Progenitor cell of endocrine pancreas (in vitro differentiated cells): ENCODE results near the gene STIM1. TPM values are rescaled to one million over a fixed set of nuclear protein-coding genes. Genes with fewer than 3 reads are reported as not detected.

Experiments used
- DNase-seq: peaks from one replicate; pipeline ENCODE4 v3.0.0; 2021; ENCODE audit warnings: low spot score; ENCODE audit not compliant: unreplicated experiment
- H3K27ac Mint-ChIP-seq: 2 replicates; pipeline ENCODE4 v1.8.0; 2021; ENCODE audit warnings: mild to moderate bottlenecking, moderate library complexity, mixed read lengths
- H3K27me3 Mint-ChIP-seq: 2 replicates; pipeline ENCODE4 v1.8.0; 2021; ENCODE audit warnings: mixed read lengths
- H3K36me3 Mint-ChIP-seq: 2 replicates; pipeline ENCODE4 v1.8.0; 2022; ENCODE audit warnings: mixed read lengths; ENCODE audit not compliant: insufficient read depth
- H3K4me1 Mint-ChIP-seq: 2 replicates; pipeline ENCODE4 v1.8.0; 2021; ENCODE audit warnings: low read depth, mixed read lengths
- H3K4me3 Mint-ChIP-seq: 2 replicates; pipeline ENCODE4 v1.8.0; 2021; ENCODE audit warnings: low read depth, mild to moderate bottlenecking, moderate library complexity, mixed read lengths
- H3K9me3 Mint-ChIP-seq: 2 replicates; pipeline ENCODE4 v1.8.0; 2021; ENCODE audit warnings: low read depth, mixed read lengths
- CTCF ChIP-seq: fragments of 200-600 bp; sonication (generic); IDR thresholded peaks from one replicate; pipeline ENCODE4 v1.5.0; 2021; ENCODE audit warnings: antibody characterized with exemption, mild to moderate bottlenecking; ENCODE audit not compliant: unreplicated experiment
- total RNA-seq: library from RNA; stranded (reverse); gene quantifications from 2 replicates; pipeline ENCODE4 v1.2.1, GENCODE V29; 2021

Gene STIM1
- total RNA-seq, 1 donor from 2014 or later = 27.2 TPM

GRCh38 chr11:3962406-3962840, 107.0 kb downstream of the STIM1 start:
- no peak overlapping the region for H3K27ac Mint-ChIP-seq
- H3K36me3 Mint-ChIP-seq = no peaks in the 10 kb centered on the region
- TF ChIP-seq CTCF = no peak
- H3K4me1 Mint-ChIP-seq = peaks cover 5% of the 10 kb centered on the region
- no peaks in the 10 kb centered on the region for H3K27me3 Mint-ChIP-seq
- H3K4me3 Mint-ChIP-seq = no peak overlapping the region
- H3K9me3 Mint-ChIP-seq = no peaks in the 10 kb centered on the region
- no peak for DNase-seq

- H3K27ac Mint-ChIP-seq = no peak overlapping the region
- H3K4me1 Mint-ChIP-seq = peaks cover 5% of the 10 kb centered on the region
- H3K36me3 Mint-ChIP-seq = no peaks in the 10 kb centered on the region
- no peaks in the 10 kb centered on the region for H3K27me3 Mint-ChIP-seq
- no peak for DNase-seq
- H3K4me3 Mint-ChIP-seq = no peak overlapping the region
- TF ChIP-seq CTCF = no peak
- no peaks in the 10 kb centered on the region for H3K9me3 Mint-ChIP-seq
These were observed 108.6 kb downstream of the STIM1 start for GRCh38 chr11:3964056-3964455.

GRCh38 chr11:3964935-3965604, 109.6 kb downstream of the STIM1 start:
- no peak for TF ChIP-seq CTCF
- Mint-ChIP-seq H3K4me3 (no peak overlapping the region), H3K27ac (no peak overlapping the region), H3K27me3 (no peaks in the 10 kb centered on the region), H3K9me3 (no peaks in the 10 kb centered on the region), H3K4me1 (peaks cover 3% of the 10 kb centered on the region), H3K36me3 (no peaks in the 10 kb centered on the region)
- no peak for DNase-seq

GRCh38 chr11:3967695-3968094, 112.2 kb downstream of the STIM1 start:
- no peak for DNase-seq
- no peak overlapping the region for H3K4me3 Mint-ChIP-seq
- H3K27ac Mint-ChIP-seq = no peak overlapping the region
- H3K4me1 Mint-ChIP-seq = peaks cover 1% of the 10 kb centered on the region
- H3K27me3 Mint-ChIP-seq = no peaks in the 10 kb centered on the region
- H3K36me3 Mint-ChIP-seq = no peaks in the 10 kb centered on the region
- no peak for TF ChIP-seq CTCF
- H3K9me3 Mint-ChIP-seq = no peaks in the 10 kb centered on the region

- no peaks in the 10 kb centered on the region for H3K27me3 Mint-ChIP-seq
- H3K4me3 Mint-ChIP-seq = no peak overlapping the region
- no peak for DNase-seq
- H3K9me3 Mint-ChIP-seq = no peaks in the 10 kb centered on the region
- no peaks in the 10 kb centered on the region for H3K36me3 Mint-ChIP-seq
- no peak for TF ChIP-seq CTCF
- H3K4me1 Mint-ChIP-seq = no peaks in the 10 kb centered on the region
- H3K27ac Mint-ChIP-seq = no peak overlapping the region
These were observed 113.7 kb downstream of the STIM1 start for GRCh38 chr11:3969200-3969599.
